HCT116 (cell line): ENCODE results near the gene VPS26B. TPM values are rescaled to one million over a fixed set of nuclear protein-coding genes. Genes with fewer than 3 reads are reported as not detected.

Source experiments
- ATAC-seq: fragments of 200-7000 bp; cut with Tn5 transposase; 2 replicates; pipeline ENCODE4 v1.9.1; 2020; ENCODE audit warnings: mild to moderate bottlenecking, moderate library complexity
- BruUV-seq: library from RNA; stranded (reverse); fragments of 400-500 nt; replicated peaks from 2 replicates; lab custom pipeline; 2021; lab: Mats Ljungman, UMichigan
- CTCF ChIA-PET: fragments of 300-600 bp; sonication (Branson Sonifier 250); formaldehyde crosslinking; loops from one replicate; lab custom pipeline; 2021; ENCODE audit warnings: antibody characterized with exemption; lab: Charles Lee
- POLR2A ChIA-PET: fragments of 300-600, 350-600 bp; sonication (Branson Sonifier 250); formaldehyde crosslinking; loops from one replicate; lab custom pipeline; 2021; ENCODE audit warnings: antibody characterized with exemption; lab: Charles Lee
- RAD21 ChIA-PET, 2 experiments: fragments of 300-600 bp; sonication (Branson Sonifier 250); formaldehyde crosslinking; loops; one replicate each; lab custom pipeline; 2023; ENCODE audit warnings: low total read pairs in 2 of 2; ENCODE audit not compliant: uncharacterized antibody in 2 of 2, unreplicated experiment in 2 of 2, low non-redundant PET in 1 of 2; lab: Charles Lee
- DNase-seq: peaks from one replicate; pipeline ENCODE4 v3.0.0-alpha.2; 2010; ENCODE audit warnings: low read depth, low spot score
- H2AFZ ChIP-seq: fragments of 200-600 bp; shearing (Covaris generic), sonication (generic); 2 replicates; pipeline ENCODE4 v1.6.1; 2017; ENCODE audit warnings: low read depth, mixed run types, mixed read lengths, antibody characterized with exemption, low read length; ENCODE audit not compliant: poor library complexity, severe bottlenecking
- H3K27ac ChIP-seq: 2 replicates; pipeline ENCODE4 v1.5.1; 2012; ENCODE audit warnings: low read depth, low read length
- H3K27me3 ChIP-seq: fragments of 200-600 bp; sonication (generic); 2 replicates; pipeline ENCODE4 v1.6.1; 2016; ENCODE audit warnings: mixed run types, low read length, mixed read lengths; ENCODE audit not compliant: insufficient read depth
- H3K36me3 ChIP-seq, 2 experiments: fragments of 200-500 bp in 1 of 2; fragments of 200-600 bp in 1 of 2; sonication (Bioruptor generic) in 1 of 2; sonication (generic) in 1 of 2; 2 replicates each; pipeline versions ENCODE4 v1.5.1 to v1.6.1; 2014 to 2016; ENCODE audit warnings: low read length in 2 of 2, inconsistent platforms in 1 of 2, mixed read lengths in 1 of 2, mixed run types in 1 of 2; ENCODE audit not compliant: insufficient read depth in 2 of 2, control insufficient read depth in 1 of 2
- H3K4me1 ChIP-seq, 2 experiments: fragments of 200-600 bp in 1 of 2; sonication (generic) in 1 of 2; 2 replicates each; pipeline versions ENCODE4 v1.5.1 to v1.6.1; 2012 to 2017; ENCODE audit warnings: low read length in 2 of 2, inconsistent platforms in 1 of 2, mild to moderate bottlenecking in 1 of 2, mixed read lengths in 1 of 2, mixed run types in 1 of 2, moderate library complexity in 1 of 2; ENCODE audit not compliant: insufficient read depth in 2 of 2, control insufficient read depth in 1 of 2
- H3K4me2 ChIP-seq: fragments of 200-600 bp; sonication (generic); 2 replicates; pipeline ENCODE4 v1.6.1; 2017; ENCODE audit warnings: mixed run types, low read length, mixed read lengths
- H3K4me3 ChIP-seq, 2 experiments: fragments of 200-600 bp in 1 of 2; sonication (generic) in 1 of 2; replicated peaks in 1 of 2; 2 replicates each; pipeline ENCODE4 v1.5.1; 2011 to 2016; ENCODE audit warnings: low read length in 2 of 2, control low read depth in 1 of 2, low read depth in 1 of 2, mild to moderate bottlenecking in 1 of 2, mixed read lengths in 1 of 2, mixed run types in 1 of 2
- H3K79me2 ChIP-seq: fragments of 200-600 bp; sonication (generic); 2 replicates; pipeline ENCODE4 v1.6.1; 2017; ENCODE audit warnings: mild to moderate bottlenecking, mixed run types, low read length, moderate library complexity, mixed read lengths; ENCODE audit not compliant: insufficient read depth
- H3K9ac ChIP-seq: fragments of 200-600 bp; sonication (generic); 2 replicates; pipeline ENCODE4 v1.6.1; 2016; ENCODE audit warnings: low read length, mixed read lengths
- H3K9me2 ChIP-seq: fragments of 200-600 bp; sonication (generic), shearing (Covaris generic); 2 replicates; pipeline ENCODE4 v1.6.1; 2017; ENCODE audit warnings: mixed run types, mild to moderate bottlenecking, moderate library complexity; ENCODE audit not compliant: insufficient read depth
- H3K9me3 ChIP-seq, 2 experiments: fragments of 200-500 bp in 1 of 2; fragments of 200-600 bp in 1 of 2; sonication (Bioruptor generic) in 1 of 2; sonication (generic) in 1 of 2; 2 replicates each; pipeline ENCODE4 v1.6.1; 2014 to 2017; ENCODE audit warnings: low read length in 2 of 2, mixed read lengths in 2 of 2, inconsistent platforms in 1 of 2, low read depth in 1 of 2, mild to moderate bottlenecking in 1 of 2, mixed run types in 1 of 2, moderate library complexity in 1 of 2; ENCODE audit not compliant: control insufficient read depth in 1 of 2, insufficient read depth in 1 of 2
- H4K20me1 ChIP-seq: fragments of 200-600 bp; sonication (generic), shearing (Covaris generic); 2 replicates; pipeline ENCODE4 v1.6.1; 2017; ENCODE audit warnings: mixed run types, mild to moderate bottlenecking, moderate library complexity; ENCODE audit not compliant: insufficient read depth
- EGR1 ChIP-seq: IDR thresholded peaks from 2 replicates; pipeline ENCODE4 v1.6.1; 2012; ENCODE audit warnings: low read depth
- EZH2 ChIP-seq: fragments of 200-600 bp; sonication (generic); IDR thresholded peaks from 2 replicates; pipeline ENCODE4 v1.6.1; 2017; ENCODE audit warnings: antibody characterized with exemption, mixed run types
- EZH2phosphoT487 ChIP-seq: fragments of 200-600 bp; IDR thresholded peaks from 2 replicates; pipeline ENCODE4 v1.6.1; 2018; ENCODE audit warnings: antibody characterized with exemption, borderline replicate concordance
- FOSL1 ChIP-seq: IDR thresholded peaks from 2 replicates; pipeline ENCODE4 v1.6.1; 2012; ENCODE audit warnings: low read depth
- POLR2A ChIP-seq: IDR thresholded peaks from 2 replicates; pipeline ENCODE4 v1.7.0; 2011; ENCODE audit warnings: borderline replicate concordance; ENCODE audit not compliant: insufficient read depth, insufficient read length; ENCODE audit errors: extremely low read depth
- POLR2AphosphoS5 ChIP-seq: IDR thresholded peaks from 2 replicates; pipeline ENCODE4 v1.6.1; 2011; ENCODE audit warnings: mild to moderate bottlenecking, low read depth, low read length, moderate library complexity
- RAD21 ChIP-seq: IDR thresholded peaks from 2 replicates; pipeline ENCODE4 v1.6.1; 2012; ENCODE audit warnings: low read depth, mild to moderate bottlenecking
- SIN3A ChIP-seq: IDR thresholded peaks from 2 replicates; pipeline ENCODE4 v1.6.1; 2012; ENCODE audit warnings: low read depth
- SRF ChIP-seq: IDR thresholded peaks from 2 replicates; pipeline ENCODE4 v1.6.1; 2012; ENCODE audit warnings: low read depth
- TCF7L2 ChIP-seq: IDR thresholded peaks from 2 replicates; pipeline ENCODE4 v1.7.0; 2011; ENCODE audit warnings: borderline replicate concordance, inconsistent platforms; ENCODE audit not compliant: insufficient read depth, insufficient read length; ENCODE audit errors: extremely low read depth
- YY1 ChIP-seq: IDR thresholded peaks from 2 replicates; pipeline ENCODE4 v1.6.1; 2011; ENCODE audit warnings: low read length, low read depth, moderate library complexity, mild to moderate bottlenecking; ENCODE audit not compliant: insufficient replicate concordance; ENCODE audit errors: extremely low read depth
- ZFX ChIP-seq: fragments of 450-650 bp; IDR thresholded peaks from 2 replicates; pipeline ENCODE4 v1.6.1; 2017
- ZNF274 ChIP-seq: fragments of 200-500 bp; sonication (Bioruptor generic); IDR thresholded peaks from 2 replicates; pipeline ENCODE4 v1.6.1; 2014; ENCODE audit warnings: mild to moderate bottlenecking, low read depth, low read length, inconsistent platforms
- intact Hi-C: fragments of 100-400 bp; cut with micrococcal nuclease; formaldehyde crosslinking; loops from 2 replicates; pipeline ENCODE4 v1.10.0; 2022
- total RNA-seq: library from RNA; stranded (reverse); gene quantifications from one replicate; pipeline ENCODE4 v1.2.1, GENCODE V29; 2021; ENCODE audit not compliant: unreplicated experiment
- TF ChIP-seq, protein P1 (sequence below): IDR thresholded peaks from 2 replicates; pipeline ENCODE4 v1.6.1; 2012
- TF ChIP-seq, protein P2 (sequence below): IDR thresholded peaks from 2 replicates; pipeline ENCODE4 v1.6.1; 2012
- TF ChIP-seq, protein P3 (sequence below): IDR thresholded peaks from 2 replicates; pipeline ENCODE4 v1.6.1; 2011; ENCODE audit warnings: mild to moderate bottlenecking, low read length, moderate library complexity; ENCODE audit not compliant: insufficient replicate concordance; ENCODE audit errors: extremely low read depth
- TF ChIP-seq, protein P4 (sequence below), 3 experiments: fragments of 200-600 bp in 1 of 3; sonication (generic) in 1 of 3; IDR thresholded peaks in 2 of 3; conservative IDR thresholded peaks in 1 of 3; 2 replicates each; pipeline ENCODE4 v1.5.1; 2012 to 2017; ENCODE audit warnings: low read depth in 2 of 3, low read length in 2 of 3, antibody characterized with exemption in 1 of 3, borderline replicate concordance in 1 of 3, control low read depth in 1 of 3, mild to moderate bottlenecking in 1 of 3, mixed read lengths in 1 of 3, mixed run types in 1 of 3, moderate library complexity in 1 of 3; ENCODE audit not compliant: insufficient read depth in 1 of 3

Gene VPS26B
- total RNA-seq, 1 experiment from 2014 or later = 26.6 TPM

DNA sequence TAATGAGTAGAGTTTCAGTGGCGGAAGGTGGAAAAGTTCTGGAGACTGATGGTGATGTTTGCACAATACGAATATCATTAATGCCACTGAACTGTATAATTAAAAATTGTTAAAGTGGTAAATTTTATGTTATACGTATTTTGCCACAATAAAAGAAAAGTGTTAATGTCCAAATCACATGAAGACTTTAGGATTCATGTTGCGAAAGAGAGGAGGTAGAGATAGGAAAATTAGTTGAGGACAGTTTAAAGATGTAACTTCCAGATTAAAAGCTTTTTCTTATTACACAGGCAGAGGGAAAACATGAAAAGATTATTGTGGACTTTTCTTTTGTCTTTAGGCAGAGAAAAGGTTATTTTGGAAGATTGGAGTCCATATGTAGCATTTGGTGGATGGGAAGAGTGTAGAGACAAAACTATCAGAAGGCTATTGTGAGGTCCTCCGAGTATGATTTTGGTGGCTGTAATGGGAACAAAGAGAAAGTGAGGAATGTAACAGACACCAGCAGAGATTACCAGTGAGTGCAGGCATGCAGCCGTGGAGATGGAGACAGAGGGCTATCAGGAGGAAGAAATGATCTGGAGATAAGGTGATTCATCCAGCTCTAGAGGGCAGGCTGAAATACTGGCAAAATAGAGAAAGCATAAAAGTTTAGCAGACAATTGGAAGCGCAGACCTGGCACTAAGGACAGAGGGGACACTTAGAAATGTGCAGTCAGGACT lies 12.5 kb downstream of the VPS26B start:
- no peak overlapping the region for H3K27ac ChIP-seq
- no peak overlapping the region for H2AFZ ChIP-seq
- intact Hi-C loops = loop anchor here (5.0 kb wide), 1 partner anchor 50 kb away; no protein-coding TSS in a partner anchor
- ChIA-PET CTCF (no interaction called here), POLR2A (no interaction called here), RAD21 (no interaction called here)
- H3K9ac ChIP-seq = no peak overlapping the region
- no peak overlapping the region for H3K4me2 ChIP-seq
- BruUV-seq = no TSS peak
- ATAC-seq (no peak), DNase-seq (no peak)
- 0 out of 2 replicates have a peak, but pooled peaks cover 5% of the 10 kb centered on the region for H3K79me2 ChIP-seq
- peaks cover 3 to 15% of the 10 kb centered on the region in 2 experiments; a peak in 1 of 4 replicates for H3K36me3 ChIP-seq
- H3K4me3 ChIP-seq = no peak overlapping the region
- H3K9me2 ChIP-seq = no peaks in the 10 kb centered on the region
- TF ChIP-seq ZNF274 (no peak), SRF (no peak), EZH2 (no peak), FOSL1 (no peak), POLR2AphosphoS5 (no peak), TCF7L2 (no peak), YY1 (no peak), SIN3A (no peak), EZH2phosphoT487 (no peak), ZFX (no peak), RAD21 (no peak), EGR1 (no peak), POLR2A (no peak)
- TF ChIP-seq, protein P1, sequence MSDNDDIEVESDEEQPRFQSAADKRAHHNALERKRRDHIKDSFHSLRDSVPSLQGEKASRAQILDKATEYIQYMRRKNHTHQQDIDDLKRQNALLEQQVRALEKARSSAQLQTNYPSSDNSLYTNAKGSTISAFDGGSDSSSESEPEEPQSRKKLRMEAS = no peak
- TF ChIP-seq, protein P2, sequence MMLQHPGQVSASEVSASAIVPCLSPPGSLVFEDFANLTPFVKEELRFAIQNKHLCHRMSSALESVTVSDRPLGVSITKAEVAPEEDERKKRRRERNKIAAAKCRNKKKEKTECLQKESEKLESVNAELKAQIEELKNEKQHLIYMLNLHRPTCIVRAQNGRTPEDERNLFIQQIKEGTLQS = no peak
- TF ChIP-seq, protein P3, sequence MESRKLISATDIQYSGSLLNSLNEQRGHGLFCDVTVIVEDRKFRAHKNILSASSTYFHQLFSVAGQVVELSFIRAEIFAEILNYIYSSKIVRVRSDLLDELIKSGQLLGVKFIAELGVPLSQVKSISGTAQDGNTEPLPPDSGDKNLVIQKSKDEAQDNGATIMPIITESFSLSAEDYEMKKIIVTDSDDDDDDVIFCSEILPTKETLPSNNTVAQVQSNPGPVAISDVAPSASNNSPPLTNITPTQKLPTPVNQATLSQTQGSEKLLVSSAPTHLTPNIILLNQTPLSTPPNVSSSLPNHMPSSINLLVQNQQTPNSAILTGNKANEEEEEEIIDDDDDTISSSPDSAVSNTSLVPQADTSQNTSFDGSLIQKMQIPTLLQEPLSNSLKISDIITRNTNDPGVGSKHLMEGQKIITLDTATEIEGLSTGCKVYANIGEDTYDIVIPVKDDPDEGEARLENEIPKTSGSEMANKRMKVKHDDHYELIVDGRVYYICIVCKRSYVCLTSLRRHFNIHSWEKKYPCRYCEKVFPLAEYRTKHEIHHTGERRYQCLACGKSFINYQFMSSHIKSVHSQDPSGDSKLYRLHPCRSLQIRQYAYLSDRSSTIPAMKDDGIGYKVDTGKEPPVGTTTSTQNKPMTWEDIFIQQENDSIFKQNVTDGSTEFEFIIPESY = no peak
- TF ChIP-seq, protein P4, sequence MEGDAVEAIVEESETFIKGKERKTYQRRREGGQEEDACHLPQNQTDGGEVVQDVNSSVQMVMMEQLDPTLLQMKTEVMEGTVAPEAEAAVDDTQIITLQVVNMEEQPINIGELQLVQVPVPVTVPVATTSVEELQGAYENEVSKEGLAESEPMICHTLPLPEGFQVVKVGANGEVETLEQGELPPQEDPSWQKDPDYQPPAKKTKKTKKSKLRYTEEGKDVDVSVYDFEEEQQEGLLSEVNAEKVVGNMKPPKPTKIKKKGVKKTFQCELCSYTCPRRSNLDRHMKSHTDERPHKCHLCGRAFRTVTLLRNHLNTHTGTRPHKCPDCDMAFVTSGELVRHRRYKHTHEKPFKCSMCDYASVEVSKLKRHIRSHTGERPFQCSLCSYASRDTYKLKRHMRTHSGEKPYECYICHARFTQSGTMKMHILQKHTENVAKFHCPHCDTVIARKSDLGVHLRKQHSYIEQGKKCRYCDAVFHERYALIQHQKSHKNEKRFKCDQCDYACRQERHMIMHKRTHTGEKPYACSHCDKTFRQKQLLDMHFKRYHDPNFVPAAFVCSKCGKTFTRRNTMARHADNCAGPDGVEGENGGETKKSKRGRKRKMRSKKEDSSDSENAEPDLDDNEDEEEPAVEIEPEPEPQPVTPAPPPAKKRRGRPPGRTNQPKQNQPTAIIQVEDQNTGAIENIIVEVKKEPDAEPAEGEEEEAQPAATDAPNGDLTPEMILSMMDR (IDR thresholded peaks at IDR 0.05 in 2 of 3, conservative IDR thresholded peaks at IDR 0.05 in 1 of 3; ENCODE audit: borderline replicate concordance in 1 of 3, insufficient read depth in 1 of 3, low read depth in 2 of 3, low read length in 2 of 3) = no peak
- H3K27me3 ChIP-seq = no peaks in the 10 kb centered on the region
- no peaks in the 10 kb centered on the region for H4K20me1 ChIP-seq
- H3K9me3 ChIP-seq = no peaks in the 10 kb centered on the region
- no peaks in the 10 kb centered on the region for H3K4me1 ChIP-seq
